NCI-H2029 treated with DMSO at 0.1 percent for 48 hours (cell line): Measurements from ENCODE around the gene PSMD13.
"Not testable (repeated sequence)": the region's sequence is repeated elsewhere in the genome, so short reads cannot be mapped to it uniquely, and the experiment has no call there.

Source experiments
- DNase-seq: peaks from one replicate; lab custom pipeline; 2025; lab: John Stamatoyannopoulos, UW

The PSMD13 gene

DNA sequence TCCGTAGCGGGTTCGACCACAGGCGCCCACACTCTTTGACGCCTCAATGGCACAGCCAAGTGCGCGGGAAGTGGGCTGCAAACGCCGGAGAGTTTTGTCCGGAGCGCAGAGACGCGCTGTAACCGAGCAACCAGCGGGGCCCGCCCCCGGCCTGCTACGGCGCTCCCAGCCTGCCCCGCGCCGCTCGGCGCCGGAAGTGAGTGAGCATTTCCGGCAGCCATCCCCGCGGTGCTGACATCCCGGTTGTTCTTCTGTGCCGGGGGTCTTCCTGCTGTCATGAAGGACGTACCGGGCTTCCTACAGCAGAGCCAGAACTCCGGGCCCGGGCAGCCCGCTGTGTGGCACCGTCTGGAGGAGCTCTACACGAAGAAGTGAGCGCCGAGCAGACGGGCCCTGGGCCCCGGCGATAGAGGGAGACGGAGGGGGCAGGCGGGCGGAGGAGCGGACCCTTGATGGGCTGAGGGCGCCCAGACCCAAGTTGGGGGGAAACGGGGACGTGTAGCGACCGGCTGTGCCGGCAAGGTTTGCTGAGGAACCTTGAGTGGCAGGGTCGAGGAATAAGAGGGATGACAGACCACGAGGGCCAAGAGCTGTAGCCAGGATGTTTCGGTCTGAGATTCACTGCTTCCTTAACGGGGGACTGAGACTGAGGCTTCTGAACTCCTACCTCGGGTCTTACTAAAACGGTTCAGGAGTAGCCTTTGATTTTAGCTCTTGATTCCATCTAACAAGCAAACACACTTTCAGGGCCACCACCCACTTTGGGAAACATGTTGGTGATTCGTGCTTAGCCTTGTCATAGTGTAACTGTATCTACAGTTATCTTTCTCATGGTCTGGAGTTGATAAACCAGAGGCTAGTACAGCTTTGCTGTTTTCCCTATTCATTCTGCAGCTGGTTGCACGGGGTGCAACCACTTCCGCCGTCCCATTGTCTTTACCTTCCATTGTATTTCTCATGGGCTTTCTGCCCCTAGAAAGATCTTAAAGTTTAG, at the start of gene PSMD13:
TSS of gene PSMD13 (plus strand) at position 203 of the 994 bp plus-strand sequence. CDS start at position 277, 74 bp downstream.
- DNase-seq: peak; percentile 51

DNA sequence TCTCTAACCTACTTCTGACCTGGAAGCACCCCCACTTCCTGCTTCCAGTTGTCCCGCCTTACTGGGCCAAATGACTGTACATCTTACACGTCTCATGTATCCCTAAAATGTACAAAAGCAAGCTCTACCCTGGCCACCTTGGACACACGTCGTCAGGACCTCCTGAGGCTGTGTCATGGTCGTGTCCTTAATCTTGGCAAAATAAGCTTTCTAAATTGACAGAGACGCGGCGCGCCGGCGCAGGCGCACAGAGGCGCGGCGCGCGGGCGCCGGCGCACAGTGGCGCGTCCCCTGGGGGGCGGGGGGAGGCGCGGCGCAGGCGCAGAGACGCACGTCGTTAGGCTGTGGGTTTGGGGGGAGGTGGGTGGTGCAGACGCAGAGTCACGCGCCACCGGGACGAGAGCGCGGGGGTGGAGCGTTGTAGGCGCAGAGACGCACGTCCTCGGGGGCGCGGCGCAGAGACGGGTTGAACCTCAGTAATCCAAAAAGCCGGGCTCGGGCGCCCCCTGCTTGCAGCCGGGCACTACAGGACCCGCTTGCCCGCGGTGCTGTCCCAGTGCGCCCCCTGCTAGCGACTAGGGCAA, 47.5 kb upstream of the PSMD13 start:
- DNase-seq: not testable (repeated sequence)

DNA sequence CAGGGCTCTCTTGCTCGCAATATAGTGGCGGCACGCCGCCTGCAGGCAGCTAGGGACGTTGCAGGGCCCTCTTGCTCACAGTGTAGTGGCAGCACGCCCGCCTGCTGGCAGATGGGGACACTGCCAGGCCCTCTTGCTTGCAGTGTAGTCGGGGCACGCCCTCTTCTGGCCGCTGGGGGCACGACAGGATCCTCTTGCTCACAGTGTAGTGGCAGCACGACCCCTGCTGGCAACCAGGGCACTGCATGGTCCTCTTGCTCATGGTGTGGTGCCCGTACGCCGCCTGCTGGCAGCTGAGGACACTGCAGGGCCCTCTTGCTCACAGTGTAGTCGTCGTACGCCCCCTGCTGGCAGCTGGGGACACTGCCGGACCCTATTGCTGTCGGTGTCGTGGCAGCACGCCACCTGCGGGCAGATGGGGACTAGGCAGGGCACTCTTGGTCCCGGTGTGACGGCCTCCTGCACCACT, 46.9 kb upstream of the PSMD13 start:
- not testable (repeated sequence) for DNase-seq

DNA sequence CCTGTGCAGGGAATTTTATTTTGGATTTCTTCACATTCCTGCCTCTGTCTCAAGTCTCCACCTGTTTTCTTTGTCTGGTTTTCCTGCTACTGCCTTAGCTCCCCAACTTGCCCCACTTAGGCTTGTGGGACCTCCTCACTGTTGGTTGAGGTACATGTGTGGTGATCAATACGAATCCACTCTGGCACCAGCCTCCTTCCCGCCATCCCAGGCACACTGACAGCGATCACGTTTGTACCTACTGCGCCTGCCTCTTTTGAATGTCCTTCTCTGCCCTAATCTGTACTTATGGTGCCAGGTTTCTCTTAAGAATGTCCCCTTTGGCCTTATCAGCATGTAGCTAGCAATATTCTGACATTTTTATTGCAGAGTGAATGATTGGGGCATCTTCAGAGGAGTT, 46.2 kb upstream of the PSMD13 start:
- not testable (repeated sequence) for DNase-seq

DNA sequence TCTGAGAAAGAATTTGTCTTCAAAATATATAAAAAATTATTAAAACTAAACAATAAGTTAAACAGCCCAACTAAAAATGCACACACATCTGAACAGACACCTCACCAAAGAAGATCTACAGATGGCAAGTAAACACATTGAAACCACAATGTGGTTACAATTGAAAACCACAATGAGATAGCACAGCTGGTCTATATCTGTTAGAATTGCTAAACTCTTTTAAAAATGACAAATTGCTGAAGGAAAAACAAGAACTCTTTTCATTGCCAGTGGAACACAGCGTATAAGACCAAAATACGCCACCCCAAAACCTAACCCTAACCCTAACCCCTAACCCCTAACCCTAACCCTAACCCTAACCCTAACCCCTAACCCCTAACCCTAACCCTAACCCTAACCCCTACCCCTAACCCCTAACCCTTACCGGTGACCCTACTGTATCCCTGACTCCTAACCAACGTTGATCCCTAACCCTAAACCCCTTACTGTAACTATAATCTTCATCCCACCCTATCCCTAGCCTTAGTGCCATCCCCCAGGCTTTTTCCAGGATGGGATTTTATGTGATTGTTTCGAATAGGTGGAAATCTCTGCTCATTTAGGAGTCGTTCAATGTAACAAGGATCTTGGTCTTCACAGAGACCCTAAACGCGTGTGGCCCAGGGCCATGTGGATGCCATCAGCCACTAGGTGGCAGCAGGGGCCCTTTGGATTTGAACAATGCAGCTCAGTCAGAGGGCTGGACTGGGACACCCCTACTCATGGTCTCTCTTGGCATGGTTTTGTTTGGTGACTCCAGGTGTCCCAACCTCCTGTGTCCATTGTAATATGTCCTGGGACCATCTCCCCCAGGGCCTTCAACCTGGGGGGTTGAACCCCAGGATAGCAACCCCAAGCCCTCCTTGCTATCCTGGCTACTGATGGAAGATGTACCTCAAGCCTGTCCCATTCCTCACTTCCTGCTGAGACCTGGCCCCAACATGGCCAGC, 45.0 kb upstream of the PSMD13 start:
- not testable (repeated sequence) for DNase-seq

DNA sequence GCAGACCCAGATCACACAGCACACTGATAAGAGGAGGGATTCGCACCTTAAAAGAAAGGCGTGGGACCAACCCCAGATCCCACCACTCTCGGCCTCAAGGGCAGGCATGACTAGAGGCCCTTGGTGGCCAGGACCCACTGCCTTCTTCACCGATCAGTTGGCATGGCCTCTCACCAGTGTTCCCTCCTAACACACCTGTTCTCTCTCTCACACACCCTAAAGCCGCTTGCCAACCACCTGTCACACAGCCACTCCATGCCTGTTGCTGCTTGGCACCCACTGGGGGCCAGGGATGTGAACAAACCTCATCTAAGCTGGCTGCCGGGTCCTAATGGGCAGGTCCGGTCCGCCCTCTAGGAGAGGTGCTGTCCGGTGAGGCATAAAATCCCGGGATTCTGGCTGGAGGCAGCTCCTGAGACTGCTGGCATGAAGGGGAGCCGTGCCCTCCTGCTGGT, 44.1 kb upstream of the PSMD13 start, which contains the start of gene SCGB1C1:
TSS of gene SCGB1C1 (plus strand) at position 405 of the 455 bp plus-strand sequence. CDS start at position 427, 22 bp downstream.
- not testable (repeated sequence) for DNase-seq

DNA sequence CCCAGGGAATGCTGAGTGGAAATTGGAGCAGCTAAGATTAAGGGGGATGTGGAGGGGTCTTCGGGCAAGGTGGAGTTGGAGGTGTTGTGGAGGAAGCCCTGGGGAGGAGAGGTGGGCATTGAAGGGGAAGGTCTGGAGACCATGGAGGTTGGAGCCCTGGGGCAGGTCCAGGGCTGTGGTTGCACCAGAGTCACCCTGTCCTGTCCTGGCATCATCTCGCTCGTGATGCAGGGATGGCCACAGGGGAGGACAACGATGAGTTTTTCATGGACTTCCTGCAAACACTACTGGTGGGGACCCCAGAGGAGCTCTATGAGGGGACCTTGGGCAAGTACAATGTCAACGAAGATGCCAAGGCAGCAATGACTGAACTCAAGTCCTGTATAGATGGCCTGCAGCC, 43.3 kb upstream of the PSMD13 start:
- DNase-seq: not testable (repeated sequence)

DNA sequence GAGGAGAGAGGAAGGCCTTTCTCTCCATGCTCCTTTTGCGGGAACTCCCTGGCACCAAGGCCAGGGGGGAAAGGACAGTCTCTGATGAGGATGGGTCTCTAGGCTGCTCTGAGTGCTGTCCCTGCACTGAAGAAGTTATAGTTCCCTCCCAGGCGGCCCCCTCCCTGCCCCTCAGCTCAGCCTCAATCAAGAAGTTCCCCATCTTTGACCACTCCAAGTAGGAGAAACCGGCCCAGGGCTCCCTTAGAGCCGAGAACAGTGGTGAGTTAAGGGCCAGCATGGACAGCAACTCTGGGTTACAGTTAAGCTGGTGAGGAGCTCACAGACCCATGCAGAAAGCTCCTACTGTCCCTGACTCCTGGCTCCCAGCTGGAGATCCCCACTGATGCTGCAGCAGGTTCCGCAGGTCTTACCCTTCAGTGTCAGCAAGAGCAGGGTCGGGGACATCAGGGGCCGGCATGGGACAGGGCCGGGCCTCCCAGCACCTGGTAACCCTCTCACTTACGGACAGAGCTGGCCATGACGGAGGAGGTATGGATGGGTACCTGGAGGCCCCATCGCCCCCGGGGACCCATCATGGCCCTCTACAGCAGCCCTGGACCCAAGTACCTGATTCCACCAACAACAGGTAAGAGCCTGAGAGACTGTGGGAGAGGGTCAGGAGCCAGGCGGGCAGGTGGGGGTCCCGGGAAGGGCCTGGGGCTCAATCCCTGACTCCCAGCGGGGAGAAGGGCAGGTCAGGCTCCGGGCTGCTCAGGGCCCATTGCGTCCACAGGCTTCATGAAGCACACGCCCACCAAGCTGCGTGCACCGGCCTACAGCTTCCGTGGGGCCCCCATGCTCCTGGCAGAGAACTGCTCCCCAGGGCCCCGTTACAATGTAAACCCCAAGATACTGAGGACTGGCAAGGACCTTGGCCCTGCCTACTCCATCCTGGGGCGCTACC, 39.7 kb upstream of the PSMD13 start:
- no peak for DNase-seq

DNA sequence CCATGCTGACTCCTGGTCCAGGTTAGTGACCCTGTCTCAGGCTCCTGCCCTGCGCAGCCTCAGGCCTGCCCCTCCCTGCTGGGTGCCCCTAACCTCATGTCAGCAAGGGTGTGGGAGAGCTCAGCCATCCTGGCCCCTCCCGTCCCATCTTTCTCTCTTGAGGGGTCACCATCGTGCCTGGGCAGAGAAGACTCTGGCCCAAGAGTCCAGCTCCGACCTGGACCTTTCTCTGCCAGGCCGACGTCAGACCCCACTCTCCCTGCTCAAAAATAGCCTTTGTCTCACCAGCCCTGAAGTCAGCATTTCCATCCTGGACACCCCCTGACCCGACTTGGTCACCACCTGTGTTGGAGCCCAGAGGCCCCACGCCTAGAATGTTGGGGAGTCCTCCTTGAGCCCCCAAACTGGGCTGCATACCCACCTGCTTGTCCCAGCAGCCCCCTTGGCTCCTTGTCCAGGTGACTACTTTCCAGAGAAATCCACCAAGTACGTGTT, 39.0 kb upstream of the PSMD13 start:
- DNase-seq: no peak

DNA sequence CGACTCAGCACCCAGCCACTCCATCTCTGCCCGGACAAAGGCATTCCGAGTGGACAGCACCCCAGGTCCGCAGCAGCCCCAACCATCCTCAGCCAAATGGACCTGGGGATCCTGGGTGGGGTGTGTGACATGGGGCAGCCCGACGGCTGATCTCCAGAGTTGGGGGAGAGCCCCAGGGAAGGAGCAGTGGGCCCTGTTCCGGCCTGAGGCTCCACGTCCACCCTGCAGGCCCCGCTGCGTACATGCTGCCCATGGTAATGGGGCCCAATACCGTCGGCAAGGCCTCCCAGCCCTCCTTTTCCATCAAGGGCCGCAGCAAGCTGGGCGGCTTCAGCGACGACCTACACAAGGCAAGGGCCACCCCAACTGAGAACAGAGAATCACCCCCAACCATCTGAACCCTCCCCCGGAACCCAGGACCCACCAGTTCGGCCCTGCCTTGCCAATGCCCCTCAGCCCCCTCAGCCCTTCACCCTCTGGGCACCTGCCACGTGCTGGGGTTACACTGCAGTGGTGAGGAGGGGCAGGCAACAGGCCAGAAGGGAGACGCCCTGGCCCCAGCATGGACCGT, 38.5 kb upstream of the PSMD13 start:
- no peak for DNase-seq

DNA sequence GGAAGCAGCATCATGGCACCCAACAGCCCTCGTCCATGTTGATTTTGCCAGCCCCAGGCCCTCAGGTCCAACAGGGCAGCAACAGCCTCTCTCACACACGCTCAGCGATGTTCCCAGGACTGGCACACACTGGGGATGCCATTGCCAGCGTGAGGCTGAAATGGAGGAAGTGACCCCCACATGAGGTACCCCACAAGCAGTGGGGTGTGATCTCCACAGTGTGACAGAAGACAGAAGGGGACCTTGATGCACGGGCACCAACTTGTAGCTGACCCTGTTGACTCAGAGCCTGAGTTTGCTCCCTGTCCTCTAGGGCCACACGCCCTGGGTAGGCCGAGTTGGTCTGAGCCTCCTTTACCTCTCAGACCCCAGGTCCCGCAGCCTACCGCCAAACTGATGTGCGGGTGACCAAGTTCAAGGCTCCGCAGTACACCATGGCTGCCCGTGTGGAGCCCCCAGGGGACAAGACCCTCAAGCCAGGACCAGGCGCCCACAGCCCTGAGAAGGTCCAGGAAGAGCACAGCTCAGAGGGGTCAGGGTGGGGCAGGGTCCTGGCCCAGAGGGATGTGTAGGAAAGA, 37.7 kb upstream of the PSMD13 start:
- no peak for DNase-seq

DNA sequence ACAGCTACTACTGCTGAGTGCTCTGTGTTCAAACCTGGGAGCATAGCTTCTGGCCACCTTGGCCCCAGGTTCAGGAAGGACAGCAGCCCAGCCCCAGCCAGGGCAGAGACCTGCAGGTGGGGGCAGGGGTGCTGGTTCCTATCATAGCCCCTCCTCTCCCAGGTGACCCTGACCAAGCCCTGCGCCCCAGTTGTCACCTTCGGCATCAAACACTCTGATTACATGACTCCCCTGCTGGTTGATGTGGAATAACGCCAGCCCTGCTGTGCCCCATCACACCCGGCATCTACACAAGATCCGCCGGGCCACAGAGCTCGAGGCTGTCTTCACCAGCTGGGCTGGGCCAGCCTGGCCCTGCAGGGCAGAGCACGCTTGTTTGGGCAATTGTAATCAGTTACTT, 37.0 kb upstream of the PSMD13 start:
- no peak for DNase-seq

DNA sequence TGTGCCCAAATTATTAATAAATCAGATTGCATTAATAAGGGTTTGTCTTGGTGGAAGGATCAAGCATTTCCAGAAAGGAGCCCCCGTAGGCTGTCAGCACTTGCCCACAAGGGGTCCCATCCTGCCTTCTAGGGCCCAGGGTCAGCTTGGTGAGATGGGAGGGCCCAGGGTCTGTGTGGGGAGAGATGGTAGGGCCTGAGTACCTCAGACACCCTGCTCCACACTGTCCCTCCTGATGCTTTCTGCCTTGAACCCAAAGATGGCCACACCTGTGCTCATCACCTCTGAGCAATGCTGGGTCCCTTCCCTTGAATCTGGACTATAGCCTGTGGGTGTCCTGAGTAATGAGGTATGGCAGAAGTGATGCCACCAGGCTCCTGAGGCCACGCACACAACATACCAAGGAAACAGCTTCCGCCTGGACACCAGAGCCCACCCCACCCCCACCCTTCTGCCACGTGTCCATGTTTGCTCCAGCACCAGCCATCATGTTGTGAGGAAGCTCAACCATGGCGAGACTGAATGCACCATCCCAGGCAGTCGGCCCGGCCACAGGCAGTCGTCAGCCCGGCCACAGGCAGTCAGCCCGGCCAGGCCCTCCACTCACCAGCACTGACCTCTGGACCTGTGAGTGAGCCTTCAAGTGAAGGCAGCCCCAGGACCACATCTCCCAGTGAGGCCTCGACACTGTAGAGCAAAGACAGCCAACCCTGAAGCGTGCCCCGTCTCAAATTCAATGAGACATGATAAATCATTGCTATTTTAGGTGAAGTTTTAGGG, 36.4 kb upstream of the PSMD13 start:
- DNase-seq: no peak

DNA sequence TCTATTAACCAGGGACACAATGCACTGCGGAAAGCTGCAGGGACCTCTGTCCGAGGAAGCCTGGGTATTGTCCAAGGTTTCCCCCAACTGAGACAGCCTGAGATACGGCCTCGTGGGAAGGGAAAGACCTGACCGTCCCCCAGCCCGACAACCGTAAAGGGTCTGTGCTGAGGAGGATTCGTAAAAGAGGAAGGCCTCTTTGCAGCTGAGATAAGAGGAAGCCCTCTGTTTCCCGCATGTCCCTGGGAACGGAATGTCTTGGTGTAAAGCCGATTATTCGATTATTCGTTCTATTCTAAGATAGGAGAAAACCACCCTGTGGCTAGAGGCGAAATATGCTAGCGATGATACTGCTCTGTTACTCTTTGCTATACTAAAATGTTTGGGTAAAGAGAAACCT, 34.8 kb upstream of the PSMD13 start:
- DNase-seq: no peak

DNA sequence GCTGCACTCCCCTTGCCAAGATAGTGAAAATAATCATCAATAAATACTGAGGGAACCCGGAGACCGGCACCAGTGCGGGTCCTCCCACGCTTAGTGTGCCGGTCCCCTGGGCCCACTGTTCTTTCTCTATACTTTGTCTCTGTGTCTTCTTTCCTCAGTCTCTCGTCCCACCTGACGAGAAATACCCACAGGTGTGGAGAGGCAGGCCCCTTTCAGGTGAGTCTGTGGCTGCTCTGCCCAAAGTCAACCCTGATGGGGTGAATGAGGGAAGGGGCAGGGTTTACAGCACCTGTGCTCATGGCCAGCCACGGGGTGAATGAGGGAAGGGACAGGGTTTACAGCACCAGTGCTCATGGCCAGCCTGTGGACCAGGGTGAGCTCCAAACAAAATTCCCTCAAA, 34.3 kb upstream of the PSMD13 start:
- DNase-seq: no peak

DNA sequence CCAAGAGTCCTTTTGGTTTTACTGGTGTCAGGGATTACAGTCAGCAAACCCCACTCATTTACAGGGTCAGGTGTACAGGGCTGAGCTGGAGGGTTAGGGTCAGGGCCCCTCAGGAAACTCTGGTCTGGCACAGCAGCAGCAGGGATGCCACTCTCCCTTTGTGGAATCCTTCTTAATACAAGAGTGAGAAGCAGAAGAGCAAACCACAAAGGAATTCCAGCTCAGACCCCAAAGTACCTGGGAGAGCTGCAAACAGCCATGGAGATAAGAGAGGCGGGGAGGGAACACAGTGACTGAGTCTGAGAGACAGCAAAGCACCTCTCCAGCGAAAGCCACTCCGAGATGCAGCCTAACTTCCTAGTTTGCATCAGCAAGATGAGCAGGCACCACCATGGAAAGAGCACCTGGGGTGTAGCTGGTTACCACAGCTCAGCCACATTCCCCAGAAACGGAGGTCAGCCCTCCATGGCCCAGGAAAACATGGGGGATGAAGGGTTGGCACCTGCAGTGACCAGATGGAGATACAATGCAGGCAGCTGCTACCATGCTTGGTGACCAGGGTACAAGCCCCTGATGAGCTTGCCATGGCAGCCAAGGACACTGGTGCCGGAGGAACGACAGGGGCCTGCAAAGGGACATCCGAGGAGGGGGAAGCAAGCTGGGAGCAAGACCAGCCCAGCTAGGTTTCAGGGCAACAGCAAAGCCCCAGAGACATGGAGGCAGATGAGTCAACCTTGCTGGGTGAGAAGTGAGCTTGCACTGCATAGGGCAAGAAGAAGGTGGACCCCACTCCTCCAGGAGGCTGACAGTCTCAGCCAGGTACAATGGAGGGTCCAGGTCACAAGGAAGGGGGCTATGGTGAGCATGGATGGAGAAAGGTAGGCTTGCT, 33.5 kb upstream of the PSMD13 start:
- DNase-seq: no peak

DNA sequence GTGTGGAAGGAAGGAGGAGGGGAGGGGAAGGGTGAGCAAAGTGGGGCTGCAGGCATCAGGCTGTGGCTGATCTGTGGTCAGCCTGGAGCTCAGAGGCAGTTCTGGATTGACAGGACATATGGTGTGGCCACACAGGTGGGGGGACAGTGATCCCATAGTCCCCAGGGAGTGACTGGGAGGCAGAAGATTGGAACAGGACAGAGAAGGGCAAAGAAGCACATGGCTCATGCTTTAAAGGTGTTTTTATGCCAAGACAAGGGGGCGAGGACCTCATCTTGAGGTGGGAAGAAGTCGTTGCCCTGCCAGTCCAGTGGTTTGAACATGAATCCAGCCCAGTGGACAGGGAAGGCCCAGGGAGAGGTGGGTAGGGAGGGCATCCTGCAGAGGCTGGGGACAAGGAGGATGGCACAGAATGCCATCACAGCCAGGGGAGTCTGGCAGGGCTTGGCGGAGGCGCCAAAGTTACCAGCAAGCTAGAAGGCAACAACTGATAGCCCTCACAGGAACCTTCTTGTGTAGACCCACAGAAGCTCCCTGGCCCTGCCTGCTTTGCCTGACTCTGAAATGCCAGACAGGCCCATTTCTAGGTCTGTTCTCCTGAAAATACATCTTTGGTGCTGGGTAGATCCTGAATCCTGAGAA, 32.7 kb upstream of the PSMD13 start:
- DNase-seq: no peak
